RWPE2 (cell line): ENCODE results near the gene NAMPT.

Source experiments
- ATAC-seq: fragments of 200-7000 bp; cut with Tn5 transposase; 3 replicates; pipeline ENCODE4 v1.9.1; 2021; ENCODE audit warnings: low read depth
- DNase-seq: peaks from one replicate; pipeline ENCODE4 v3.0.0-alpha.2; 2020; ENCODE audit warnings: low spot score
- H3K27ac ChIP-seq: fragments of 450-650 bp; 2 replicates; pipeline ENCODE4 v1.5.1; 2017; ENCODE audit warnings: mild to moderate bottlenecking; ENCODE audit not compliant: poor library complexity, severe bottlenecking
- H3K27me3 ChIP-seq: fragments of 250-450 bp; sonication (Bioruptor Pico); 2 replicates; pipeline ENCODE4 v1.5.1; 2021; ENCODE audit warnings: mild to moderate bottlenecking, moderate library complexity; ENCODE audit not compliant: insufficient read depth, poor library complexity, severe bottlenecking
- H3K36me3 ChIP-seq: fragments of 250-450 bp; sonication (Bioruptor Pico); 2 replicates; pipeline ENCODE4 v1.5.1; 2020; ENCODE audit warnings: low read depth, mild to moderate bottlenecking, moderate library complexity
- H3K4me1 ChIP-seq: fragments of 250-450 bp; sonication (Bioruptor Pico); 2 replicates; pipeline ENCODE4 v1.5.1; 2021; ENCODE audit warnings: mild to moderate bottlenecking, moderate library complexity; ENCODE audit not compliant: insufficient read depth, poor library complexity, severe bottlenecking
- H3K4me3 ChIP-seq: fragments of 250-450 bp; sonication (Bioruptor Pico); 2 replicates; pipeline ENCODE4 v1.5.1; 2021; ENCODE audit warnings: mild to moderate bottlenecking, moderate library complexity; ENCODE audit not compliant: severe bottlenecking
- H3K9me3 ChIP-seq: fragments of 250-450 bp; sonication (Bioruptor Pico); 2 replicates; pipeline ENCODE4 v1.5.1; 2021; ENCODE audit warnings: mild to moderate bottlenecking, moderate library complexity; ENCODE audit not compliant: severe bottlenecking
- CTCF ChIP-seq: fragments of 450-650 bp; IDR thresholded peaks from one replicate; pipeline ENCODE4 v1.5.1; 2017; ENCODE audit warnings: mild to moderate bottlenecking, moderate library complexity; ENCODE audit not compliant: poor library complexity, severe bottlenecking

NAMPT gene

GRCh38 chr7:106260136-106260561, 24.6 kb downstream of the NAMPT start:
- Histone ChIP-seq H3K9me3 (no peaks in the 10 kb centered on the region), H3K27me3 (no peaks in the 10 kb centered on the region), H3K27ac (no peak overlapping the region), H3K4me1 (no peaks in the 10 kb centered on the region), H3K4me3 (no peak overlapping the region), H3K36me3 (peaks cover 91% of the 10 kb centered on the region)
- ATAC-seq (no peak), DNase-seq (no peak)
- TF ChIP-seq CTCF = no peak

- no peak overlapping the region for H3K4me3 ChIP-seq
- H3K27ac ChIP-seq = no peak overlapping the region
- no peaks in the 10 kb centered on the region for H3K9me3 ChIP-seq
- no peaks in the 10 kb centered on the region for H3K4me1 ChIP-seq
- TF ChIP-seq CTCF = no peak
- peaks cover 91% of the 10 kb centered on the region for H3K36me3 ChIP-seq
- DNase-seq = no peak
- no peak for ATAC-seq
- H3K27me3 ChIP-seq = no peaks in the 10 kb centered on the region
Measured at GRCh38 chr7:106258789-106259188, 26.0 kb downstream of the NAMPT start.

- TF ChIP-seq CTCF = no peak
- no peak for DNase-seq
- no peak for ATAC-seq
- Histone ChIP-seq H3K9me3 (no peaks in the 10 kb centered on the region), H3K27ac (no peak overlapping the region), H3K27me3 (no peaks in the 10 kb centered on the region), H3K4me3 (no peak overlapping the region), H3K4me1 (no peaks in the 10 kb centered on the region), H3K36me3 (peaks cover 91% of the 10 kb centered on the region)
Measured at GRCh38 chr7:106257752-106258151, 27.0 kb downstream of the NAMPT start.

GRCh38 chr7:106256144-106256543, 28.6 kb downstream of the NAMPT start:
- ATAC-seq (no peak), DNase-seq (no peak)
- Histone ChIP-seq H3K4me3 (no peak overlapping the region), H3K27me3 (no peaks in the 10 kb centered on the region), H3K4me1 (no peaks in the 10 kb centered on the region), H3K9me3 (no peaks in the 10 kb centered on the region), H3K36me3 (peaks cover 91% of the 10 kb centered on the region), H3K27ac (no peak overlapping the region)
- TF ChIP-seq CTCF = no peak

- no peak for ATAC-seq
- no peaks in the 10 kb centered on the region for H3K4me1 ChIP-seq
- H3K27ac ChIP-seq = no peak overlapping the region
- H3K4me3 ChIP-seq = no peak overlapping the region
- H3K27me3 ChIP-seq = no peaks in the 10 kb centered on the region
- DNase-seq = no peak
- H3K9me3 ChIP-seq = no peaks in the 10 kb centered on the region
- no peak for TF ChIP-seq CTCF
- H3K36me3 ChIP-seq = peaks cover 86% of the 10 kb centered on the region
Measured at GRCh38 chr7:106255246-106255645, 29.5 kb downstream of the NAMPT start.
